Activated B cell treated with CpG ODN at 0.5 μM for 24 hours (primary cell): Measurements from ENCODE around the gene TFRC. TPM values are rescaled to one million over a fixed set of nuclear protein-coding genes. Genes with fewer than 3 reads are reported as not detected.

ENCODE experiments used
- ATAC-seq: fragments of 200-7000 bp; cut with Tn5 transposase; one replicate; pipeline ENCODE4 v1.10.0; 2021; ENCODE audit warnings: low read depth, mild to moderate bottlenecking, moderate library complexity
- CTCF ChIA-PET: fragments of 350-600 bp; sonication (Branson Sonifier 250); formaldehyde crosslinking; loops from one replicate; lab custom pipeline; 2021; ENCODE audit warnings: antibody characterized with exemption; lab: Charles Lee
- POLR2A ChIA-PET: fragments of 350-600 bp; sonication (Branson Sonifier 250); formaldehyde crosslinking; loops from one replicate; lab custom pipeline; 2021; ENCODE audit warnings: antibody characterized with exemption; lab: Charles Lee
- DNase-seq: peaks from one replicate; pipeline ENCODE4 v3.0.0; 2022
- H3K27ac Mint-ChIP-seq: one replicate; pipeline ENCODE4 v1.8.0; 2020; ENCODE audit warnings: mixed read lengths
- H3K27me3 Mint-ChIP-seq: one replicate; pipeline ENCODE4 v1.8.0; 2021; ENCODE audit warnings: mixed read lengths
- H3K36me3 Mint-ChIP-seq: one replicate; pipeline ENCODE4 v1.8.0; 2021; ENCODE audit warnings: low read depth, mixed read lengths
- H3K4me1 Mint-ChIP-seq: one replicate; pipeline ENCODE4 v1.8.0; 2021; ENCODE audit warnings: mixed read lengths
- H3K4me3 Mint-ChIP-seq: one replicate; pipeline ENCODE4 v1.8.0; 2020; ENCODE audit warnings: mild to moderate bottlenecking, mixed read lengths
- H3K9me3 Mint-ChIP-seq: one replicate; pipeline ENCODE4 v1.8.0; 2020; ENCODE audit warnings: mixed read lengths
- intact Hi-C: fragments of 100-400 bp; cut with micrococcal nuclease; formaldehyde crosslinking; loops from one replicate; pipeline ENCODE4 v1.15.1; 2024
- total RNA-seq: library from RNA; stranded (reverse); gene quantifications from 2 replicates; pipeline ENCODE4 v1.2.3, GENCODE V29; 2022
- TF ChIP-seq, protein P1 (sequence below): fragments of 200-600 bp; IDR thresholded peaks from one replicate; pipeline ENCODE4 v1.8.0; 2022; ENCODE audit warnings: antibody characterized with exemption, mild to moderate bottlenecking

Gene TFRC
- total RNA-seq, 1 donor from 2014 or later: 290 TPM

- H3K27me3 Mint-ChIP-seq: peaks cover 18% of the 10 kb centered on the region
- no peak overlapping the region for H3K27ac Mint-ChIP-seq
- no peak overlapping the region for H3K4me3 Mint-ChIP-seq
- no peaks in the 10 kb centered on the region for H3K4me1 Mint-ChIP-seq
- ATAC-seq (no peak), DNase-seq (no peak)
- H3K9me3 Mint-ChIP-seq: no peaks in the 10 kb centered on the region
- CTCF ChIA-PET: no interaction called here
- intact Hi-C loops: no loop called here
- POLR2A ChIA-PET: no interaction called here
- TF ChIP-seq, protein P1, sequence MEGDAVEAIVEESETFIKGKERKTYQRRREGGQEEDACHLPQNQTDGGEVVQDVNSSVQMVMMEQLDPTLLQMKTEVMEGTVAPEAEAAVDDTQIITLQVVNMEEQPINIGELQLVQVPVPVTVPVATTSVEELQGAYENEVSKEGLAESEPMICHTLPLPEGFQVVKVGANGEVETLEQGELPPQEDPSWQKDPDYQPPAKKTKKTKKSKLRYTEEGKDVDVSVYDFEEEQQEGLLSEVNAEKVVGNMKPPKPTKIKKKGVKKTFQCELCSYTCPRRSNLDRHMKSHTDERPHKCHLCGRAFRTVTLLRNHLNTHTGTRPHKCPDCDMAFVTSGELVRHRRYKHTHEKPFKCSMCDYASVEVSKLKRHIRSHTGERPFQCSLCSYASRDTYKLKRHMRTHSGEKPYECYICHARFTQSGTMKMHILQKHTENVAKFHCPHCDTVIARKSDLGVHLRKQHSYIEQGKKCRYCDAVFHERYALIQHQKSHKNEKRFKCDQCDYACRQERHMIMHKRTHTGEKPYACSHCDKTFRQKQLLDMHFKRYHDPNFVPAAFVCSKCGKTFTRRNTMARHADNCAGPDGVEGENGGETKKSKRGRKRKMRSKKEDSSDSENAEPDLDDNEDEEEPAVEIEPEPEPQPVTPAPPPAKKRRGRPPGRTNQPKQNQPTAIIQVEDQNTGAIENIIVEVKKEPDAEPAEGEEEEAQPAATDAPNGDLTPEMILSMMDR: no peak
- H3K36me3 Mint-ChIP-seq: no peaks in the 10 kb centered on the region
Observed at GRCh38 chr3:196012941-196013476, 68.9 kb downstream of the TFRC start.

- POLR2A ChIA-PET: no interaction called here
- no peaks in the 10 kb centered on the region for H3K4me1 Mint-ChIP-seq
- intact Hi-C loops: no loop called here
- CTCF ChIA-PET: no interaction called here
- no peaks in the 10 kb centered on the region for H3K36me3 Mint-ChIP-seq
- no peaks in the 10 kb centered on the region for H3K9me3 Mint-ChIP-seq
- H3K27ac Mint-ChIP-seq: no peak overlapping the region
- TF ChIP-seq, protein P1: no peak
- H3K27me3 Mint-ChIP-seq: peaks cover 22% of the 10 kb centered on the region
- ATAC-seq (no peak), DNase-seq (no peak)
- no peak overlapping the region for H3K4me3 Mint-ChIP-seq
Observed at GRCh38 chr3:196012481-196012880, 69.4 kb downstream of the TFRC start.

DNA sequence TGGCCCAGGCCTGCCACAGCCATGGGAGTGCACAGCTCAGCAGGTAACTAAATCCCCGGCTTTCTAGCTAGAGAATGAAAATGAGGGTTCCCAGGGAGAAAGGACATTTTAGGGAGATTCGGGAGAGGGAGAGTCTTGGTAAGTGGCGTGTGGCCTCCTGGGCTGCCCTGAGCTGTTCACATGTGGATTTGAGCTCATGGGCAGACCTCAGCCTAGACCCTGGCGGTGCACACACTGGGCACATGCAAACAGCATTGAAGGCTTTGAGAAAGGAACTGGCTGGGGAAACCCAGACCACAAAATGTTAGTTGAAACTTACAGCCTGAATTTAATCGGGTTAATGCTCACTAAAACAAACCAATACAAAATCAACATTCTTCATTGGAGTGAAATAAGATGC is 72.4 kb downstream of the TFRC start:
- ATAC-seq (no peak), DNase-seq (no peak)
- POLR2A ChIA-PET: no interaction called here
- Mint-ChIP-seq H3K4me1 (no peaks in the 10 kb centered on the region), H3K36me3 (peaks cover 3% of the 10 kb centered on the region), H3K4me3 (no peak overlapping the region), H3K27ac (no peak overlapping the region), H3K9me3 (no peaks in the 10 kb centered on the region), H3K27me3 (peaks cover 23% of the 10 kb centered on the region)
- CTCF ChIA-PET: no interaction called here
- intact Hi-C loops: no loop called here
- TF ChIP-seq, protein P1: no peak

DNA sequence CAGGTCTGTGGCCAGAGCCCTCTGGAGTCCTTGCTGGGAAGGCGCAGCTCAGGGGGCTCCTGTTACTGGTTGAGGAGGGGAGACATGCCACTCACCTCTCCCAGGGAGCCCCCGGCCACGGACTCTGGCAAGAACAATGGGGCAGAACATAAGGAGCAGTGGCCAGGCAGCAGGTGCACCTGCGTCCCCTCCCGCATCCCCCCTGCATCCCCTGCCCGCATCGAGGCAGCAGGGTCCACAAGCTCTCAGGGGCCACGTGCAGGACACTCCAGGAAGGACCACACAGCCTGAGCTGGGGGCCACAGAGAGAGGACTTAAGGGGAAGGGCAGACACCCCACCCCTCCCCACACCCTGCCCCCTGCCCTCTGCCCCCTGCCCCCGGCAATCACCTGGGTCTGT is 73.0 kb downstream of the TFRC start:
- TF ChIP-seq, protein P1: no peak
- H3K36me3 Mint-ChIP-seq: peaks cover 3% of the 10 kb centered on the region
- no peak overlapping the region for H3K4me3 Mint-ChIP-seq
- no peaks in the 10 kb centered on the region for H3K9me3 Mint-ChIP-seq
- H3K27ac Mint-ChIP-seq: no peak overlapping the region
- ChIA-PET POLR2A (no interaction called here), CTCF (interaction anchor here (0.6 kb wide), 1 partner anchor 14 kb away, joined by 3 read pairs; no protein-coding TSS in a partner anchor)
- no peak for DNase-seq
- no peaks in the 10 kb centered on the region for H3K4me1 Mint-ChIP-seq
- intact Hi-C loops: no loop called here
- ATAC-seq: no peak
- peaks cover 23% of the 10 kb centered on the region for H3K27me3 Mint-ChIP-seq

- POLR2A ChIA-PET: no interaction called here
- no peak for DNase-seq
- Mint-ChIP-seq H3K9me3 (no peaks in the 10 kb centered on the region), H3K4me3 (no peak overlapping the region), H3K27ac (no peak overlapping the region), H3K36me3 (peaks cover 3% of the 10 kb centered on the region), H3K4me1 (no peaks in the 10 kb centered on the region), H3K27me3 (peaks cover 23% of the 10 kb centered on the region)
- ATAC-seq: no peak
- intact Hi-C loops: no loop called here
- TF ChIP-seq, protein P1: no peak
- CTCF ChIA-PET: no interaction called here
Observed at GRCh38 chr3:196008387-196008786, 73.5 kb downstream of the TFRC start.
